Smooth muscle cell (in vitro differentiated cells): ENCODE data around the gene STKLD1. TPM values are rescaled to one million over a fixed set of nuclear protein-coding genes. Genes with fewer than 3 reads are reported as not detected.

Experiments used
- DNase-seq: peaks from one replicate; lab custom pipeline; 2025; ENCODE audit not compliant: unreplicated experiment; lab: John Stamatoyannopoulos, UW
- H2AFZ ChIP-seq: fragments of 200-600 bp; sonication (generic); 2 replicates; pipeline ENCODE4 v1.6.0; 2016; ENCODE audit warnings: antibody characterized with exemption, low read depth, mild to moderate bottlenecking
- H3F3A ChIP-seq: fragments of 200-600 bp; sonication (generic); 2 replicates; pipeline ENCODE4 v1.6.0; 2017; ENCODE audit warnings: antibody characterized with exemption, low read depth
- H3K27ac ChIP-seq: fragments of 200-600 bp; sonication (generic); 2 replicates; pipeline ENCODE4 v1.5.1; 2016; ENCODE audit warnings: low read depth, mild to moderate bottlenecking
- H3K27me3 ChIP-seq: fragments of 200-600 bp; sonication (generic); 2 replicates; pipeline ENCODE4 v1.6.1; 2016; ENCODE audit warnings: low read depth, mild to moderate bottlenecking
- H3K36me3 ChIP-seq: fragments of 200-600 bp; sonication (generic); 2 replicates; pipeline ENCODE4 v1.5.1; 2016; ENCODE audit warnings: low read depth
- H3K4me1 ChIP-seq: fragments of 200-600 bp; sonication (generic); 2 replicates; pipeline ENCODE4 v1.5.1; 2016; ENCODE audit warnings: low read depth
- H3K4me2 ChIP-seq: fragments of 200-600 bp; sonication (generic); 2 replicates; pipeline ENCODE4 v1.6.0; 2016; ENCODE audit warnings: mild to moderate bottlenecking
- H3K4me3 ChIP-seq: fragments of 200-600 bp; sonication (generic); 2 replicates; pipeline ENCODE4 v1.5.1; 2016; ENCODE audit warnings: mild to moderate bottlenecking
- H3K79me2 ChIP-seq: fragments of 200-600 bp; sonication (generic); 2 replicates; pipeline ENCODE4 v1.6.0; 2016; ENCODE audit warnings: low read depth, mild to moderate bottlenecking
- H3K9ac ChIP-seq: fragments of 200-600 bp; sonication (generic); 2 replicates; pipeline ENCODE4 v1.6.0; 2016; ENCODE audit warnings: low read depth
- H3K9me3 ChIP-seq: fragments of 200-600 bp; sonication (generic); replicated peaks from 2 replicates; pipeline ENCODE4 v1.5.1; 2016; ENCODE audit warnings: low read depth
- H4K20me1 ChIP-seq: fragments of 200-600 bp; sonication (generic); 2 replicates; pipeline ENCODE4 v1.6.0; 2016; ENCODE audit warnings: low read depth
- WGBS: methylation state at CpG from one replicate; pipeline ENCODE4 v1.1.7; 2016; ENCODE audit warnings: low lambda C conversion rate; 5-methylcytosine and 5-hydroxymethylcytosine counted together
- polyA plus RNA-seq: library from polyadenylated mRNA; unstranded; fragments of >200 nt; fragmentation: Nextera tagmentation; extraction: Ambion mirVana; gene quantifications from 2 replicates; pipeline ENCODE4 v1.2.1, GENCODE V29; 2016
- small RNA-seq: library from RNA; depleted of rRNA; stranded (forward); fragments of <200 nt; gene quantifications from one replicate; pipeline ENCODE3, GENCODE V24; 2014
- total RNA-seq: library from RNA; depleted of rRNA; stranded (reverse); fragments of >200 nt; gene quantifications from 2 replicates; pipeline ENCODE4 v1.2.3, GENCODE V29; 2014
- TF ChIP-seq, protein P1 (sequence below): fragments of 200-600 bp; sonication (generic); IDR thresholded peaks from 2 replicates; pipeline ENCODE4 v1.5.1; 2017; ENCODE audit warnings: borderline replicate concordance, mild to moderate bottlenecking, antibody characterized with exemption; ENCODE audit not compliant: insufficient read depth, poor library complexity, severe bottlenecking

STKLD1 gene
- total and polyA plus RNA-seq, 2 experiments from 2014 or later = 0.90 to 2.7 TPM

DNA sequence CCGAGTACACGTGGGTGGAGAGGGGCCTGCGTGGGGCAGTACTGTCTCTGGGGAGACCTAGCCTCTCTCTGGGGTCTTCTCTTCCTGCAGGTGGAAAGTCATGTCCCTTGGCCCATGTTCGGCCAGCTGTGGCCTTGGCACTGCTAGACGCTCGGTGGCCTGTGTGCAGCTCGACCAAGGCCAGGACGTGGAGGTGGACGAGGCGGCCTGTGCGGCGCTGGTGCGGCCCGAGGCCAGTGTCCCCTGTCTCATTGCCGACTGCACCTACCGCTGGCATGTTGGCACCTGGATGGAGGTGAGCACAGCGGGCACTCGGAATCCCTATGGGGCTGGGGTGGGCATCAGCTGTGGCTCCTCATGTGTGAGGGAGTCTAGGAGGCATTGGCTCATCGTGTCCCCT lies 78.2 kb downstream of the STKLD1 start:
- H3K4me2 ChIP-seq = no peak overlapping the region
- TF ChIP-seq, protein P1, sequence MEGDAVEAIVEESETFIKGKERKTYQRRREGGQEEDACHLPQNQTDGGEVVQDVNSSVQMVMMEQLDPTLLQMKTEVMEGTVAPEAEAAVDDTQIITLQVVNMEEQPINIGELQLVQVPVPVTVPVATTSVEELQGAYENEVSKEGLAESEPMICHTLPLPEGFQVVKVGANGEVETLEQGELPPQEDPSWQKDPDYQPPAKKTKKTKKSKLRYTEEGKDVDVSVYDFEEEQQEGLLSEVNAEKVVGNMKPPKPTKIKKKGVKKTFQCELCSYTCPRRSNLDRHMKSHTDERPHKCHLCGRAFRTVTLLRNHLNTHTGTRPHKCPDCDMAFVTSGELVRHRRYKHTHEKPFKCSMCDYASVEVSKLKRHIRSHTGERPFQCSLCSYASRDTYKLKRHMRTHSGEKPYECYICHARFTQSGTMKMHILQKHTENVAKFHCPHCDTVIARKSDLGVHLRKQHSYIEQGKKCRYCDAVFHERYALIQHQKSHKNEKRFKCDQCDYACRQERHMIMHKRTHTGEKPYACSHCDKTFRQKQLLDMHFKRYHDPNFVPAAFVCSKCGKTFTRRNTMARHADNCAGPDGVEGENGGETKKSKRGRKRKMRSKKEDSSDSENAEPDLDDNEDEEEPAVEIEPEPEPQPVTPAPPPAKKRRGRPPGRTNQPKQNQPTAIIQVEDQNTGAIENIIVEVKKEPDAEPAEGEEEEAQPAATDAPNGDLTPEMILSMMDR = no peak
- DNase-seq = no peak
- no peak overlapping the region for H3K9ac ChIP-seq
- no peak overlapping the region for H2AFZ ChIP-seq
- H3F3A ChIP-seq = no peaks in the 10 kb centered on the region
- no peaks in the 10 kb centered on the region for H3K36me3 ChIP-seq
- H3K4me1 ChIP-seq = no peaks in the 10 kb centered on the region
- H3K9me3 ChIP-seq = no peaks in the 10 kb centered on the region
- H3K27ac ChIP-seq = no peak overlapping the region
- no peaks in the 10 kb centered on the region for H3K27me3 ChIP-seq
- 93% methylated on average over 19 of the region's 19 CpGs for WGBS
- no peak overlapping the region for H3K4me3 ChIP-seq
- H3K79me2 ChIP-seq = no peaks in the 10 kb centered on the region
- H4K20me1 ChIP-seq = no peaks in the 10 kb centered on the region

DNA sequence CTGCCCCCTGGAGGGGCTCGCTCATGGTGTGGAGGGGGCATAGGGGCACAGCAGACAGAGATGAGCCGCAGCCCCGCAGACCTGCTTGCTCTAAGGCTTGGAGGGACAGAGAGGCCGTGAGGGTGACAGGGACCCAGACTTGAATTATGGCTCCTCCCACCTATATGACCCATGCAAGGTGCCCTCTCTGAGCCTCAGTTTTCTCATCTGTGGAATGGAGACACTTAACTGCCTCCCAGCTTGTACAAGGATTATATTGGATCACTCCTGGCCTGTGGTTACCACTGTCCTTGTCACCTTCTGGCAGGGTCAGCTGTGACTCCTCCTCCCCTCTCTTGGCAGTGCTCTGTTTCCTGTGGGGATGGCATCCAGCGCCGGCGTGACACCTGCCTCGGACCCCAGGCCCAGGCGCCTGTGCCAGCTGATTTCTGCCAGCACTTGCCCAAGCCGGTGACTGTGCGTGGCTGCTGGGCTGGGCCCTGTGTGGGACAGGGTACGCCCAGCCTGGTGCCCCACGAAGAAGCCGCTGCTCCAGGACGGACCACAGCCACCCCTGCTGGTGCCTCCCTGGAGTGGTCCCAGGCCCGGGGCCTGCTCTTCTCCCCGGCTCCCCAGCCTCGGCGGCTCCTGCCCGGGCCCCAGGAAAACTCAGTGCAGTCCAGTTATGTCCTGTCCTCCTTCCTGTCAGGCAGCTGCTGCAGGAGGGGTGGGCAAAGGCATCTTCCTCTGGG lies 78.9 kb downstream of the STKLD1 start:
- no peak overlapping the region for H2AFZ ChIP-seq
- no peaks in the 10 kb centered on the region for H3K9me3 ChIP-seq
- no peak overlapping the region for H3K4me2 ChIP-seq
- H3K36me3 ChIP-seq = no peaks in the 10 kb centered on the region
- H4K20me1 ChIP-seq = no peaks in the 10 kb centered on the region
- no peaks in the 10 kb centered on the region for H3K79me2 ChIP-seq
- DNase-seq = no peak
- TF ChIP-seq, protein P1 = no peak
- H3K27me3 ChIP-seq = no peaks in the 10 kb centered on the region
- no peak overlapping the region for H3K27ac ChIP-seq
- no peaks in the 10 kb centered on the region for H3F3A ChIP-seq
- no peak overlapping the region for H3K4me3 ChIP-seq
- no peak overlapping the region for H3K9ac ChIP-seq
- WGBS = 95% methylated on average over 20 of the region's 20 CpGs
- no peaks in the 10 kb centered on the region for H3K4me1 ChIP-seq

Small RNA genes lying within 50 kb of the gene (small RNA-seq; reads per million reads assigned to genes)
- gene RF00019 (not detected), gene SNORD24 (not detected), gene SNORD36A (not detected), gene SNORD36B (not detected), gene SNORD36C (not detected)

Other genes starting within 250 kb of the STKLD1 start
- gene GBGT1, start 212.5 kb upstream of the STKLD1 start, total RNA-seq = 8.2 and 11.3 TPM in 2 replicates
- 4.5 and 6.7 TPM in 2 replicates for gene GBGT1, start 212.5 kb upstream of the STKLD1 start, polyA plus RNA-seq
- not detected in 2 replicates for gene OBP2B, start 167.1 kb upstream of the STKLD1 start, total RNA-seq
- gene OBP2B, start 167.1 kb upstream of the STKLD1 start, polyA plus RNA-seq = not detected in 2 replicates
- 0.67 and 1.0 TPM in 2 replicates for gene ABO, start 101.2 kb upstream of the STKLD1 start, total RNA-seq
- 0.37 and 2.1 TPM in 2 replicates for gene ABO, start 101.2 kb upstream of the STKLD1 start, polyA plus RNA-seq
- gene SURF6, start 40.2 kb upstream of the STKLD1 start, total RNA-seq = 8.1 and 11.7 TPM in 2 replicates
- gene SURF6, start 40.2 kb upstream of the STKLD1 start, polyA plus RNA-seq = 16.5 and 17.8 TPM in 2 replicates
- gene MED22, start 28.2 kb upstream of the STKLD1 start, total RNA-seq = 8.3 and 9.0 TPM in 2 replicates
- 15.8 and 17.9 TPM in 2 replicates for gene MED22, start 28.2 kb upstream of the STKLD1 start, polyA plus RNA-seq
- gene RPL7A, start 28.1 kb upstream of the STKLD1 start, total RNA-seq = 1,134 and 1,254 TPM in 2 replicates
- gene RPL7A, start 28.1 kb upstream of the STKLD1 start, polyA plus RNA-seq = 372 and 413 TPM in 2 replicates
- 23.8 and 33.5 TPM in 2 replicates for gene SURF1, start 19.9 kb upstream of the STKLD1 start, total RNA-seq
- gene SURF1, start 19.9 kb upstream of the STKLD1 start, polyA plus RNA-seq = 57.7 and 60.7 TPM in 2 replicates
- gene SURF2, start 19.8 kb upstream of the STKLD1 start, total RNA-seq = 2.8 and 11.4 TPM in 2 replicates
- 21.4 and 28.9 TPM in 2 replicates for gene SURF2, start 19.8 kb upstream of the STKLD1 start, polyA plus RNA-seq
- 353 and 377 TPM in 2 replicates for gene SURF4, start 306 bp upstream of the STKLD1 start, total RNA-seq
- gene SURF4, start 306 bp upstream of the STKLD1 start, polyA plus RNA-seq = 340 and 396 TPM in 2 replicates
- 11.5 and 12.9 TPM in 2 replicates for gene REXO4, start 41.6 kb downstream of the STKLD1 start, total RNA-seq
- gene REXO4, start 41.6 kb downstream of the STKLD1 start, polyA plus RNA-seq = 18.5 and 21.6 TPM in 2 replicates
- 1.4 and 3.1 TPM in 2 replicates for gene ADAMTS13, start 46.0 kb downstream of the STKLD1 start, total RNA-seq
- gene ADAMTS13, start 46.0 kb downstream of the STKLD1 start, polyA plus RNA-seq = 3.7 and 6.8 TPM in 2 replicates
- 5.8 and 8.9 TPM in 2 replicates for gene CACFD1, start 83.6 kb downstream of the STKLD1 start, total RNA-seq
- 22.8 and 27.1 TPM in 2 replicates for gene CACFD1, start 83.6 kb downstream of the STKLD1 start, polyA plus RNA-seq
- 12.7 and 13.8 TPM in 2 replicates for gene SLC2A6, start 102.7 kb downstream of the STKLD1 start, total RNA-seq
- gene SLC2A6, start 102.7 kb downstream of the STKLD1 start, polyA plus RNA-seq = 21.0 and 28.3 TPM in 2 replicates
- not detected in 2 replicates for gene MYMK, start 148.6 kb downstream of the STKLD1 start, total RNA-seq
- gene MYMK, start 148.6 kb downstream of the STKLD1 start, polyA plus RNA-seq = not detected in 2 replicates
- gene ADAMTSL2, start 158.3 kb downstream of the STKLD1 start, total RNA-seq = 8.1 and 8.9 TPM in 2 replicates
- gene ADAMTSL2, start 158.3 kb downstream of the STKLD1 start, polyA plus RNA-seq = 8.9 and 10.5 TPM in 2 replicates
- 0.49 and 8.0 TPM in 2 replicates for gene FAM163B, start 233.0 kb downstream of the STKLD1 start, total RNA-seq
- gene FAM163B, start 233.0 kb downstream of the STKLD1 start, polyA plus RNA-seq = 3.4 and 5.0 TPM in 2 replicates